ENCODE data around the gene HES2. TPM values are rescaled to one million over a fixed set of nuclear protein-coding genes. Genes with fewer than 3 reads are reported as not detected.

Gene HES2
- total and polyA plus RNA-seq, 9 of the 15 experiments (the other 6 are each of a cell fraction or from before 2014, with no cell fraction given) = 0.05 to 0.18 (median 0.07) TPM; not detected in 4

DNA sequence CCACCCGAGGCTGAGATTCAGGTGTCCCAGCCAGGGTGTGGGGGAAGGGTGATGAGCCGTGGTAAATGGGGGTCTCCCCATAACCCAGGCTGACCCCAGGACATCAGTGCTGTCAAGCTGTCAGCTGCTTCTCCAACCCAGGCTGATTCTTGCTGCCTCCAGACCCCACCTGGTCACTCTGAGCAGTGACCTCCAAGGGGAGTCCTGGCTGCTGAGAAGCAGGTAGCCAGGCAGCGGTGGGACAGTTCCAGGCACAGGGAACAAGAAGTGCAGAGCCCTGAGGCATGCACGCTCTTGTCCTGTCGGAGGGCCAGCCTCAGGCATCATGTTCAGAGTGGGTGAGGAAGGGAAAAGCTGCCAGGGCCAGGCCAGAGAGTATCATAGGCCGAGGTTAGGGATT, 5.9 kb upstream of the HES2 start:
- peaks cover 44 to 76% of the 10 kb centered on the region in 2 experiments for H3K4me1 ChIP-seq (replicated peaks in 1 of 2; ENCODE audit: control insufficient read depth in 2 of 2, insufficient read depth in 2 of 2, low read length in 2 of 2)
- H3K9me1 ChIP-seq (ENCODE audit: control insufficient read depth, insufficient read depth, low read length) = no peaks in the 10 kb centered on the region
- H4K20me1 ChIP-seq (replicated peaks; ENCODE audit: control insufficient read depth, insufficient read depth, low read length) = peaks cover 50% of the 10 kb centered on the region
- CTCF ChIA-PET (ENCODE audit: low intra/inter-chr PET ratio) = no interaction called here
- H3K36me3 ChIP-seq (ENCODE audit: control insufficient read depth, insufficient read depth, low read length) = no peaks in the 10 kb centered on the region
- FAIRE-seq = no peak
- no peaks in the 10 kb centered on the region for H3K9me3 ChIP-seq (replicated peaks; ENCODE audit: control insufficient read depth, insufficient read depth, low read depth, low read length)
- H3K9ac ChIP-seq (ENCODE audit: insufficient read depth in 1 of 2, low read depth in 2 of 2, low read length in 2 of 2) = peak overlapping the region in 1 of 2 experiments; percentile 39; a peak in 1 of 4 replicates
- no peak for DNase-seq (ENCODE audit: extremely low read depth in 1 of 4, low spot score in 3 of 4)
- BruUV-seq (replicated peaks) = no TSS peak
- no peaks in the 10 kb centered on the region for H3K79me2 ChIP-seq (ENCODE audit: control insufficient read depth, insufficient read depth, low read length)
- whole genome bisulfite sequencing (ENCODE audit: insufficient coverage, low coverage, missing lambda C conversion rate) = 24% methylated on average over 6 of the region's 6 CpGs
- POLR2A ChIA-PET = interaction anchor here (1.3 kb wide), 4 partner anchors 12 to 34 kb away, joined by 3 to 8 read pairs (median 6); partner anchors contain the start of gene ACOT7
- no peak for ATAC-seq
- intact Hi-C loops (cut with micrococcal nuclease) (no loop called here), in situ Hi-C loops (cut with MboI) (no loop called here)
- peak overlapping the region; percentile 64 for H3K4me2 ChIP-seq (ENCODE audit: insufficient read depth, low read length)
- H3K27ac ChIP-seq (ENCODE audit: extremely low read depth, low read depth, low read length) = no peak overlapping the region
- no peak overlapping the region for H3K4me3 ChIP-seq
- peaks cover 18 to 56% of the 10 kb centered on the region in 2 experiments; a peak in 3 of 5 replicates for H3K27me3 ChIP-seq (ENCODE audit: control insufficient read depth in 2 of 2, insufficient read depth in 2 of 2, low read length in 2 of 2)
- TF ChIP-seq KDM5B (IDR thresholded peaks at IDR 0.05; ENCODE audit: insufficient replicate concordance, low read depth, low read length) = peak; percentile 4
- no peak for TF ChIP-seq FOXJ2 (tag; IDR thresholded peaks at IDR 0.05)
- no peak overlapping the region for H2AFZ ChIP-seq (ENCODE audit: low read depth, low read length)

GRCh38 chr1:6424619-6425593, 5.2 kb upstream of the HES2 start, which contains the start of gene ESPN:
Gene ESPN (plus strand): TSS chr1:6424776. CDS start chr1:6424956, 180 bp downstream.
- Histone ChIP-seq H2AFZ (ENCODE audit: low read depth, low read length) (peak within 1 kb of the TSS; percentile 79), H3K9me3 (replicated peaks; ENCODE audit: control insufficient read depth, insufficient read depth, low read depth, low read length) (no peaks in the 10 kb centered on the region), H3K36me3 (ENCODE audit: control insufficient read depth, insufficient read depth, low read length) (no peaks in the 10 kb centered on the region), H3K27me3 (ENCODE audit: control insufficient read depth in 2 of 2, insufficient read depth in 2 of 2, low read length in 2 of 2) (peaks cover 26 to 56% of the 10 kb centered on the region in 2 experiments; a peak in 3 of 5 replicates), H3K9ac (ENCODE audit: insufficient read depth in 1 of 2, low read depth in 2 of 2, low read length in 2 of 2) (peak within 1 kb of the TSS in 1 of 2 experiments; percentile 76; a peak in 3 of 4 replicates), H4K20me1 (replicated peaks; ENCODE audit: control insufficient read depth, insufficient read depth, low read length) (peaks cover 49% of the 10 kb centered on the region), H3K9me1 (ENCODE audit: control insufficient read depth, insufficient read depth, low read length) (no peaks in the 10 kb centered on the region), H3K4me2 (ENCODE audit: insufficient read depth, low read length) (peak within 1 kb of the TSS; percentile 67), H3K4me3 (peak within 1 kb of the TSS; percentile 22), H3K79me2 (ENCODE audit: control insufficient read depth, insufficient read depth, low read length) (no peaks in the 10 kb centered on the region), H3K27ac (ENCODE audit: extremely low read depth, low read depth, low read length) (no peak within 1 kb of the TSS), H3K4me1 (replicated peaks in 1 of 2; ENCODE audit: control insufficient read depth in 2 of 2, insufficient read depth in 2 of 2, low read length in 2 of 2) (peaks cover 45 to 76% of the 10 kb centered on the region in 2 experiments)
- in situ Hi-C loops (cut with MboI) = no loop called here
- intact Hi-C loops (cut with micrococcal nuclease) = no loop called here
- ChIA-PET POLR2A (interaction anchor here (0.6 to 0.7 kb wide), 2 partner anchors 11 to 14 kb away, joined by 3 read pairs; no protein-coding TSS in a partner anchor), CTCF (ENCODE audit: low intra/inter-chr PET ratio) (interaction anchor here (0.6 to 1.2 kb wide), 2 partner anchors 12 to 62 kb away, joined by 3 to 5 read pairs; no protein-coding TSS in a partner anchor)
- ATAC-seq (peak; percentile 75), FAIRE-seq (no peak), DNase-seq (ENCODE audit: extremely low read depth in 1 of 4, low spot score in 3 of 4) (peak; percentile 67 to 95 (median 92))
- 14% methylated on average over 59 of the region's 99 CpGs for WGBS (ENCODE audit: insufficient coverage, low coverage, missing lambda C conversion rate)
- BruUV-seq (replicated peaks) = no TSS peak
- TF ChIP-seq EGR1 (conservative IDR thresholded peaks at IDR 0.05) = no peak; the same call in none of the 2 replicates
- TF ChIP-seq, protein P1, sequence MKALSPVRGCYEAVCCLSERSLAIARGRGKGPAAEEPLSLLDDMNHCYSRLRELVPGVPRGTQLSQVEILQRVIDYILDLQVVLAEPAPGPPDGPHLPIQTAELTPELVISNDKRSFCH (CRISPR knock-in tag; IDR thresholded peaks at IDR 0.05) = no peak
- TF ChIP-seq, protein P1 (tag; IDR thresholded peaks at IDR 0.05) = peak; percentile 74; the same call in 1 of the 2 replicates
- no peak for TF ChIP-seq ZNF134 (CRISPR knock-in tag; conservative IDR thresholded peaks at IDR 0.05)
- TF ChIP-seq PRMT5 (CRISPR knock-in tag; IDR thresholded peaks at IDR 0.05) = no peak
- TF ChIP-seq ZBTB2 (IDR thresholded peaks at IDR 0.05) = no peak
- TF ChIP-seq VEZF1 (CRISPR knock-in tag; IDR thresholded peaks at IDR 0.05) = peak; percentile 77

Data from K562 (cell line).